ENCODE results near the gene GNRH2. TPM values are rescaled to one million over a fixed set of nuclear protein-coding genes. Genes with fewer than 3 reads are reported as not detected.

GNRH2 gene
- total RNA-seq, 4 donors from 2014 or later = not detected

GRCh38 chr20:3039426-3039825, 4.0 kb upstream of the GNRH2 start:
- Histone ChIP-seq H3K36me3 (peaks cover 0 to 55% of the 10 kb centered on the region in 2 donors), H3K4me3 (no peak overlapping the region), H3K4me1 (peaks cover 3 to 6% of the 10 kb centered on the region in 2 donors), H3K27ac (no peak overlapping the region), H3K9me3 (no peaks in the 10 kb centered on the region), H3K27me3 (no peaks in the 10 kb centered on the region)
- DNase-seq = no peak
- in situ Hi-C loops (cut with MboI; ENCODE audit: low sequenced_read_pairs in 4 of 4) = no loop called here
- intact Hi-C loops (cut with DNase I; ENCODE audit: low total_unique reads) = no loop called here
- TF ChIP-seq CTCF (IDR thresholded peaks at IDR 0.05 in 4 of 5, conservative IDR thresholded peaks at IDR 0.05 in 1 of 5) (no peak), POLR2A (IDR thresholded peaks at IDR 0.05) (no peak)
- ATAC-seq = no peak

GRCh38 chr20:3040086-3040485, 3.3 kb upstream of the GNRH2 start:
- peaks cover 3 to 6% of the 10 kb centered on the region in 2 donors for H3K4me1 ChIP-seq
- TF ChIP-seq POLR2A (IDR thresholded peaks at IDR 0.05) (no peak), CTCF (IDR thresholded peaks at IDR 0.05 in 4 of 5, conservative IDR thresholded peaks at IDR 0.05 in 1 of 5) (no peak)

GRCh38 chr20:3041854-3042409, 1.5 kb upstream of the GNRH2 start:
- Histone ChIP-seq H3K27ac (peak overlapping the region; percentile 27 to 62 (median 58)), H3K36me3 (peaks cover 0 to 33% of the 10 kb centered on the region in 2 donors), H3K9me3 (no peaks in the 10 kb centered on the region), H3K27me3 (no peaks in the 10 kb centered on the region), H3K4me3 (no peak overlapping the region), H3K4me1 (peaks cover 9 to 12% of the 10 kb centered on the region in 2 donors)
- no peak for DNase-seq
- intact Hi-C loops (cut with DNase I; ENCODE audit: low total_unique reads) = loop anchor here (10.0 kb wide), 1 partner anchor 163 kb away; the partner anchor contains the start of genes DDRGK1 and ITPA
- in situ Hi-C loops (cut with MboI; ENCODE audit: low sequenced_read_pairs in 4 of 4) = no loop called here
- TF ChIP-seq POLR2A (IDR thresholded peaks at IDR 0.05) (no peak), CTCF (IDR thresholded peaks at IDR 0.05 in 4 of 5, conservative IDR thresholded peaks at IDR 0.05 in 1 of 5) (no peak)
- no peak for ATAC-seq

More at GRCh38 chr20:3040086-3040485, 3.3 kb upstream of the GNRH2 start:
- intact Hi-C loops (cut with DNase I; ENCODE audit: low total_unique reads) (loop anchor here (10.0 kb wide), 1 partner anchor 165 kb away; the partner anchor contains the start of genes DDRGK1 and ITPA), in situ Hi-C loops (cut with MboI; ENCODE audit: low sequenced_read_pairs in 4 of 4) (no loop called here)
- Histone ChIP-seq H3K27ac (no peak overlapping the region), H3K4me3 (no peak overlapping the region), H3K27me3 (no peaks in the 10 kb centered on the region), H3K9me3 (no peaks in the 10 kb centered on the region), H3K36me3 (peaks cover 0 to 51% of the 10 kb centered on the region in 2 donors)
- ATAC-seq = no peak
- DNase-seq = no peak

- Histone ChIP-seq H3K4me3 (no peak overlapping the region), H3K36me3 (peaks cover 0 to 32% of the 10 kb centered on the region in 2 donors), H3K27me3 (no peaks in the 10 kb centered on the region), H3K9me3 (no peaks in the 10 kb centered on the region), H3K4me1 (peaks cover 11 to 19% of the 10 kb centered on the region in 2 donors), H3K27ac (peak overlapping the region; percentile 27 to 62 (median 58))
- DNase-seq = peak in 1 of 2 donors; percentile 39
- ATAC-seq = no peak
- in situ Hi-C loops (cut with MboI; ENCODE audit: low sequenced_read_pairs in 4 of 4) = no loop called here
- TF ChIP-seq CTCF (IDR thresholded peaks at IDR 0.05 in 4 of 5, conservative IDR thresholded peaks at IDR 0.05 in 1 of 5) (no peak), POLR2A (IDR thresholded peaks at IDR 0.05) (no peak)
- intact Hi-C loops (cut with DNase I; ENCODE audit: low total_unique reads) = loop anchor here (10.0 kb wide), 1 partner anchor 162 kb away; the partner anchor contains the start of genes DDRGK1 and ITPA
Measured at GRCh38 chr20:3042625-3043024, 797 bp upstream of the GNRH2 start.

Measured in gastrocnemius medialis (tissue), 4 donors.